Heart left ventricle (tissue), 16 donors: ENCODE measurements around the gene PACRG. TPM values are rescaled to one million over a fixed set of nuclear protein-coding genes. Genes with fewer than 3 reads are reported as not detected.
A peak's percentile ranks its signal among the peaks of the same experiment; 100 is the strongest.

Source experiments
- ATAC-seq, 4 donors: fragments of 200-7000 bp; cut with Tn5 transposase; one replicate each; pipeline ENCODE4 v1.9.1; 2020 to 2022; ENCODE audit warnings: moderate library complexity in 4 of 4, mild to moderate bottlenecking in 3 of 4, moderate number of reproducible peaks in 1 of 4
- DNase-seq, 5 donors: peaks; one replicate each; pipeline ENCODE4 v3.0.0-alpha.2; 2020
- H3K27ac ChIP-seq, 12 donors: fragments of 200-600 bp; sonication (generic) in 4 of 12; one replicate each; pipeline versions ENCODE4 v1.5.0 to v1.8.0; 2016 to 2022; ENCODE audit warnings: mild to moderate bottlenecking in 2 of 12
- H3K27me3 ChIP-seq, 9 donors: fragments of 200-600 bp; sonication (generic) in 2 of 9; one replicate each; pipeline versions ENCODE4 v1.5.1 to v1.8.0; 2016 to 2022; ENCODE audit warnings: mild to moderate bottlenecking in 3 of 9
- H3K36me3 ChIP-seq, 9 donors: fragments of 200-600 bp; sonication (generic) in 2 of 9; one replicate each; pipeline versions ENCODE4 v1.5.0 to v1.8.0; 2018 to 2022; ENCODE audit warnings: mild to moderate bottlenecking in 2 of 9
- H3K4me1 ChIP-seq, 12 donors: fragments of 200-600 bp; sonication (generic) in 4 of 12; one replicate each; pipeline versions ENCODE4 v1.5.0 to v1.8.0; 2016 to 2022; ENCODE audit warnings: mild to moderate bottlenecking in 3 of 12
- H3K4me3 ChIP-seq, 12 donors: fragments of 200-600 bp; sonication (generic) in 4 of 12; one replicate each; pipeline versions ENCODE4 v1.5.0 to v1.8.0; 2017 to 2022; ENCODE audit warnings: mild to moderate bottlenecking in 9 of 12, moderate library complexity in 4 of 12
- H3K9me3 ChIP-seq, 12 donors: fragments of 200-600 bp; sonication (generic) in 4 of 12; one replicate each; pipeline versions ENCODE4 v1.5.0 to v1.8.0; 2016 to 2022; ENCODE audit warnings: mild to moderate bottlenecking in 1 of 12
- POLR2A ChIP-seq, 2 donors: fragments of 450-650 bp; IDR thresholded peaks; one replicate each; pipeline ENCODE4 v1.6.1; 2017; ENCODE audit warnings: antibody characterized with exemption in 2 of 2, mild to moderate bottlenecking in 2 of 2, moderate library complexity in 2 of 2
- WGBS, 4 donors: extraction: QIAGEN DNeasy Blood & Tissue Kit in 2 of 4; methylation state at CpG; one replicate each; pipeline versions ENCODE4 v1.1.5 to v1.1.7; 2013 to 2018; 5-methylcytosine and 5-hydroxymethylcytosine counted together
- intact Hi-C, 10 donors: fragments of 100-400 bp; cut with DNase I; formaldehyde crosslinking; loops; one replicate each; pipeline versions ENCODE4 v1.11.1 to v1.14.2; 2022
- polyA plus RNA-seq, 2 donors: library from polyadenylated mRNA; stranded (reverse); fragments of 200-250 nt; gene quantifications; one replicate each; pipeline ENCODE4 v1.2.3, GENCODE V29; 2013
- total RNA-seq, 9 donors: library from RNA; depleted of rRNA in 2 of 9; stranded (reverse); fragments of >200 nt in 2 of 9; fragmentation: NEBNext Ultra II Directional in 3 of 9; extraction: Animal tissue kit (Norgen Biotek cat#: 25700) in 3 of 9; gene quantifications; one replicate each; pipeline versions ENCODE4 v1.1.0 to v1.2.4, GENCODE V29; 2016 to 2023
- TF ChIP-seq, protein P1 (sequence below), 12 donors: fragments of 200-600 bp; sonication (generic) in 4 of 12; IDR thresholded peaks; one replicate each; pipeline versions ENCODE4 v1.5.0 to v1.8.0; 2018 to 2022; ENCODE audit warnings: antibody characterized with exemption in 12 of 12, mild to moderate bottlenecking in 5 of 12
- donor health status: ischemic (EF 13 %, LVEDD 7.1; RV severe dilation, severe dysfunction).
- donor health status: healthy with polysubstance abuse.
- donor health status: DM: no; HTN: yes; CAD: no.
- donor health status: DM: no; HTN: no; CAD: no.
- donor health status: ischemic (EF 25% LVEDD 6.9; RV normal size, moderate dysfunction).
- donor health status: ischemic (EF 25% LVEDD 5.7; RV mildly dilated, moderate dysfunction).
- donor health status: healthy.
- donor health status: DM: yes; HTN: yes; CAD: no.
- donor health status: ischemic (EF 35%, LVEDD 5.7; RV mildly dilated, moderate dysfunction).
- donor health status: nonischemic (EF 11% LVEDD 7.7; RV severe dilation, severe dysfunction).
- donor health status: DM: yes; HTN: yes; CAD: no.
- donor health status: PGD.
- donor health status: ischemic (EF 29% LVEDD 5.4; RV normal size, mild dysfunction).
- donor health status: nonischemic (EF 23%, LVEDD 6.1; RV moderate dilation, normal function).

The PACRG gene
- total and polyA plus RNA-seq, 11 donors, result 2.0 to 83.3 (median 11.8) TPM

DNA sequence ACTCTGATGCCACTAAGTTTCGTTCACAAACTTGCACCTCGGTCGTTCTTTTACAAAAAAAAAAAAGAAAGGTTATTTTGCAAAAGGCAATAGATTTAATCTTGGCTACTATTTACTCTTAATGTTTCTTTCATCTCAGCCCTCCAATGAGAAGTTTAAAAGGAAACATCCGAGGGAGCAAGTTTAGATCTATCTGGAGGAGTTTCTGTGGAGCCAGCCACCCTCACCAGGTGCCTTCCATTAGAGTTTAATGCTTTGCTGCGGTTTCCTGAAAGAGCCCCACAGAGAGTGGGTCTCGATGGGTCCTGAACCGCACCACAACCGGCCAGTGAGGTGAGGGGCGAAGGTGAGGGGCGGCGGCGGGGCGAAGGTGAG is 840 bp upstream of the PACRG start:
- WGBS, 4 donors, result 5 to 22% (median 11%) methylated on average over 8 to 13 of the region's 13 CpGs
- Histone ChIP-seq H3K27me3 (no peaks in the 10 kb centered on the region), H3K36me3 (no peaks in the 10 kb centered on the region), H3K4me1 (peaks cover 0 to 45% (median 13%) of the 10 kb centered on the region in 12 donors), H3K9me3 (peaks cover 0 to 17% (median 0%) of the 10 kb centered on the region in 12 donors), H3K4me3 (peak overlapping the region; percentile 86 to 94 (median 90)), H3K27ac (peak overlapping the region; percentile 88 to 98 (median 95))
- DNase-seq (peak in 1 of 5 donors; percentile 26), ATAC-seq (peak in 1 of 4 donors; percentile 25)
- intact Hi-C loops, result loop anchor here in 7 of 10 donors (2.0 to 10.0 kb wide), 12 partner anchors 20 to 688 kb away; partner anchors contain the start of gene QKI (in 2 of the 7)
- no peak for TF ChIP-seq POLR2A (IDR thresholded peaks at IDR 0.05)
- TF ChIP-seq, protein P1, sequence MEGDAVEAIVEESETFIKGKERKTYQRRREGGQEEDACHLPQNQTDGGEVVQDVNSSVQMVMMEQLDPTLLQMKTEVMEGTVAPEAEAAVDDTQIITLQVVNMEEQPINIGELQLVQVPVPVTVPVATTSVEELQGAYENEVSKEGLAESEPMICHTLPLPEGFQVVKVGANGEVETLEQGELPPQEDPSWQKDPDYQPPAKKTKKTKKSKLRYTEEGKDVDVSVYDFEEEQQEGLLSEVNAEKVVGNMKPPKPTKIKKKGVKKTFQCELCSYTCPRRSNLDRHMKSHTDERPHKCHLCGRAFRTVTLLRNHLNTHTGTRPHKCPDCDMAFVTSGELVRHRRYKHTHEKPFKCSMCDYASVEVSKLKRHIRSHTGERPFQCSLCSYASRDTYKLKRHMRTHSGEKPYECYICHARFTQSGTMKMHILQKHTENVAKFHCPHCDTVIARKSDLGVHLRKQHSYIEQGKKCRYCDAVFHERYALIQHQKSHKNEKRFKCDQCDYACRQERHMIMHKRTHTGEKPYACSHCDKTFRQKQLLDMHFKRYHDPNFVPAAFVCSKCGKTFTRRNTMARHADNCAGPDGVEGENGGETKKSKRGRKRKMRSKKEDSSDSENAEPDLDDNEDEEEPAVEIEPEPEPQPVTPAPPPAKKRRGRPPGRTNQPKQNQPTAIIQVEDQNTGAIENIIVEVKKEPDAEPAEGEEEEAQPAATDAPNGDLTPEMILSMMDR (IDR thresholded peaks at IDR 0.05), result no peak

DNA sequence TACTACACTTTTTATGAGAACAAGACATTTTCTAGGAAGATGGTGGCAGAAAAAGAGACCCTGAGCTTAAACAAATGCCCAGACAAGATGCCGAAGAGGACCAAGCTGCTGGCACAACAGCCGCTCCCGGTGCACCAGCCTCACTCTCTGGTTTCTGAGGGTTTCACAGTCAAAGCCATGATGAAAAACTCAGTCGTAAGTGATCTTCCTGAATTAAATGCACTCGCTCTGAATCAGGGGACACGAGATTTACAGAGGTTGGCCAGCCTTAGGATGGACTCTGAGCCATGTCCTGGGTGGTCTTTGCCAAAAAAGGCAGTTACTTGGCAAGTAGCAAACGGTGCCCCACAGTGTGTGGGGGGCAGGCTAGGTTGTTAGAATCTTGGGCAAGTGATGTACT is 423 bp downstream of the PACRG start:
- H3K4me3 ChIP-seq, result peak overlapping the region in 11 of 12 donors; percentile 86 to 94 (median 89)
- peaks cover 0 to 32% (median 13%) of the 10 kb centered on the region in 12 donors for H3K4me1 ChIP-seq
- peaks cover 0 to 17% (median 0%) of the 10 kb centered on the region in 12 donors for H3K9me3 ChIP-seq
- H3K36me3 ChIP-seq, result no peaks in the 10 kb centered on the region
- peak in 1 of 5 donors; percentile 35 for DNase-seq
- TF ChIP-seq POLR2A (IDR thresholded peaks at IDR 0.05), result no peak
- TF ChIP-seq, protein P1 (IDR thresholded peaks at IDR 0.05), result no peak
- intact Hi-C loops, result loop anchor here in 6 of 10 donors (5.0 to 10.0 kb wide), 10 partner anchors 103 to 687 kb away; partner anchors contain the start of gene QKI (in 2 of the 6)
- 21 to 41% (median 36%) methylated on average over 7 of the region's 7 CpGs for WGBS, 4 donors
- H3K27me3 ChIP-seq, result no peaks in the 10 kb centered on the region
- H3K27ac ChIP-seq, result peak overlapping the region in 11 of 12 donors; percentile 40 to 98 (median 92)
- ATAC-seq, result peak in 1 of 4 donors; percentile 25

DNA sequence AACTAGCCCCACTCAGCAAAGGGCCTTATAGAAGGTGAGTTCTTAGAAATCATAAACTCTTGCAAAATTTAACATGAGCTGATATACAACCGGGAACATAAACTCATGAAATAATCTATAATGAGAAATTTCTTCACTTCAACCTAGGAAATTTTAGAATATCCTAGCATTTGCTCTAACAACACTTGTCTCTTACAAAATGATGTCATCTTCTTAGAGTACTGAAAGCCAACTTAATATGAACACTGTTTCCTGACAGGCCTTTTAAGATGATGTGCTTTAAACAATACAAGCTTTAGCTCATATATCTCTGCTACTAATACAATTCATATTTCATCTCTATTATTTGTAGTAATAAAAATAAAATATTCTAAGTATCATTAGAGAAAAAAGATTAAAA is 932 bp downstream of the PACRG start:
- H3K4me1 ChIP-seq, result peaks cover 0 to 27% (median 14%) of the 10 kb centered on the region in 12 donors
- TF ChIP-seq, protein P1 (IDR thresholded peaks at IDR 0.05), result no peak
- TF ChIP-seq POLR2A (IDR thresholded peaks at IDR 0.05), result no peak
- H3K27ac ChIP-seq, result peak overlapping the region in 7 of 12 donors; percentile 54 to 98 (median 92)
- H3K36me3 ChIP-seq, result no peaks in the 10 kb centered on the region
- no peaks in the 10 kb centered on the region for H3K27me3 ChIP-seq
- WGBS, 4 donors, result 88 to 94% (median 92%) methylated on average over 1 of the region's 1 CpG
- peak overlapping the region in 3 of 12 donors; percentile 87 to 91 (median 89) for H3K4me3 ChIP-seq
- H3K9me3 ChIP-seq, result peaks cover 0 to 17% (median 0%) of the 10 kb centered on the region in 12 donors
- no peak for DNase-seq
- intact Hi-C loops, result loop anchor here in 6 of 10 donors (5.0 to 10.0 kb wide), 10 partner anchors 104 to 686 kb away; partner anchors contain the start of gene QKI (in 2 of the 6)
- no peak for ATAC-seq

- TF ChIP-seq POLR2A (IDR thresholded peaks at IDR 0.05), result no peak
- TF ChIP-seq, protein P1 (IDR thresholded peaks at IDR 0.05), result no peak
- 94 to 100% (median 99%) methylated on average over 1 of the region's 1 CpG for WGBS, 4 donors
- no peak for DNase-seq
- intact Hi-C loops, result loop anchor here in 7 of 10 donors (10.0 kb wide), 2 partner anchors 286 to 556 kb away; no protein-coding TSS in a partner anchor
- Histone ChIP-seq H3K27ac (no peak overlapping the region), H3K36me3 (no peaks in the 10 kb centered on the region), H3K4me1 (peaks cover 0 to 19% (median 11%) of the 10 kb centered on the region in 12 donors), H3K4me3 (no peak overlapping the region), H3K9me3 (peaks cover 0 to 17% (median 0%) of the 10 kb centered on the region in 12 donors), H3K27me3 (no peaks in the 10 kb centered on the region)
- no peak for ATAC-seq
Observed at GRCh38 chr6:162730502-162730901, 2.7 kb downstream of the PACRG start.
